GM18858 (cell line): ENCODE data around the gene RBM18.

Experiments used
- ATAC-seq: cut with Tn5 transposase; IDR thresholded peaks from one replicate; pipeline ENCODE4 v1.9.1; 2021; ENCODE audit not compliant: unreplicated experiment

The RBM18 gene

GRCh38 chr9:122223435-122223834 is 41.2 kb downstream of the RBM18 start:
- no peak for ATAC-seq

- no peak for ATAC-seq
Observed at GRCh38 chr9:122222791-122223190, 41.8 kb downstream of the RBM18 start.

DNA sequence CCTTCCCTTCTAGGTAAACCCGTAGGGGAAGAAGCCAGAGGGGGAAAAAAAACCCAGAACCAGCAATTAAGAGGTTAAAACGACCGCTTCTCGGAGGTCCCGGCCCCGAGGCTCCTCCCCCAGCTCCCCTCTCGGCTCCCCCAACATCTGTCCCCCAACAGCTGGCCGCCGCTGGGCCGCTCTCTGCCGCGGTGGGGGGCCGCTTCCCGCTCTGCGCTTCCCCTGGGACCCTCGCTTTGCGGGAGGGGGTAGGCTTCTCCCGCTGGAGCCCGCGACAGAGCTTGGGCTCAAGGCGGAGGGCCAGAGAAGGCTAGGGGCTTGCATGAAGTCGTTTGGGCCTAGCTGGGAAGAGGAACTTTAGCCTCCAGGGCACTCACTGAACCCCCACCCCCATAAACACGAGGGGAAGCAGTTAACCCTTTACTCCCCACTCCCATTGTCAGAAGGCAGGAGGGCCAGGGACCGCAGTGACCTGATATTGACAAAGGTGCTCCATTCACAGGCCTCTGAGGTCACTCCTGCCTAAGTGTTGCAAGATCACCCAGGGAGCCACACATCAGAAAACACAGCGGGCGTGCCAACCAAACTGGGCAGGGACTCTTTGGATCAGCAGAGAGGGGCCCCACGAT is 43.3 kb downstream of the RBM18 start:
- ATAC-seq, result no peak

GRCh38 chr9:122220673-122221182 is 43.9 kb downstream of the RBM18 start:
- no peak for ATAC-seq

GRCh38 chr9:122219856-122220672 is 44.6 kb downstream of the RBM18 start:
- ATAC-seq, result no peak

- no peak for ATAC-seq
Observed at GRCh38 chr9:122218935-122219855, 45.4 kb downstream of the RBM18 start.

- no peak for ATAC-seq
Observed at GRCh38 chr9:122218071-122218934, 46.3 kb downstream of the RBM18 start.

GRCh38 chr9:122217640-122218039 is 47.0 kb downstream of the RBM18 start:
- ATAC-seq, result no peak

DNA sequence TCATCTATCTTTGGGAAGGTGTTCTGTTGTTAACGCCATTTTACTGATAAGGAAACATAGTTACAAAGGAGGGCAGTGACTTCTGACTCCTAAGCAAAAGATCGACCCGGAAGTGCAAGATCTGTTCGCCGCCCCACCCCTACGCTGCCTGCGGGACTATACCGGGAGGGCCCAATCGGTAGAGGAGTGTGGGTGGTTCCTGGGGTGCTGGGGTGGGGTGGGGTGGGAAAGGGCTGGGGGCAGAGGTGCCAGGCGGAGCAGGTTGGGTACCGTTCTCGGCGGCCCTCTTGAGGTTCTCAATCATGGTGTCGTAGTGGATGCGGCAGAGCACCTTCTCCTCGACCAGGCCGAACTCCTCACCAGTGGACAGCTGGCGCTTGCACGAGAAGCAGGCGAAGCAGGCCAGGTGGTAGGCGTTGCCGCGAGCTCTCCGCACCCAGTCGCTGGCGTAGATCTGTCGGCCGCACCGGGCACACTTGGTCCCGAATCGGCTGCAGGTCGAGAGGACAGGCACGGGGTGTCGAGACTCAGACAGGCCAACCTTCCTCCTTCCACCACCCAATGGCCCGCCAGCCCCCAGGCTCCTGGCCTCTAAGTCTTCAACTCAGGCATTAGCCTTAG is 47.7 kb downstream of the RBM18 start:
- ATAC-seq, result no peak

DNA sequence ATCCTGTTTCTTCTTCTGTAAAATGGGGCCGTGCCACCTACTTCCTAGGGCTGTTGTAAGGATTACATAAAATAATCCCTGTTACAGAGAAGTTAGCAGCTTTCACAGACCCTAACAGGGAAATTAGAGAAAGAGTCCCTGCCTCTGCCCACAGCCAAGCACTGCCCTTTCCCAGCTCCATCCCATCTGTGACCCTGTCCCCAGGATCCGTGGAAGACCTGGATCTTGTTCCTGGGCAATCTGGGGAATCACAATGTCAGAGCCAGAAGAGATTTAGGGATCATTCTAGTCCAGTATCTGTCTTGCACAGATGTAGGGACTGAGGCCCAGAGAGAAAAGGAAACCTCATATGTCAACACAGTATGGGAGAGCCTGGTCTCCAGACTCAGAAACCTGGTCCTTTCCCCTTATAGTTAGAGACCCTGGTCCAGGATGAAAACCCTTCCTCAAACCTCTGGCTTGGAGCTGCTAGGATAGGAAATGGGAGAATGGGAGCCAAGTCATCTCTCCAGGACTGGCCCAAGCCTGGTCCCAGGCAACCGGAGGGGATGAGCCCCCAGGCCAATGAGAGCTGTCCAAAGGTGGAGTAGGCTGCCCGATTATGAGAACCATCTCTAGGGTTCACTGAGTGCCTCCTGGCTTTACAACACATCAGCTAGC is 48.4 kb downstream of the RBM18 start:
- no peak for ATAC-seq

GRCh38 chr9:122215663-122216062 is 49.0 kb downstream of the RBM18 start:
- ATAC-seq, result no peak

- ATAC-seq, result no peak
Observed at GRCh38 chr9:122214507-122214906, 50.1 kb downstream of the RBM18 start.

GRCh38 chr9:122213589-122214413 is 50.8 kb downstream of the RBM18 start:
- no peak for ATAC-seq

DNA sequence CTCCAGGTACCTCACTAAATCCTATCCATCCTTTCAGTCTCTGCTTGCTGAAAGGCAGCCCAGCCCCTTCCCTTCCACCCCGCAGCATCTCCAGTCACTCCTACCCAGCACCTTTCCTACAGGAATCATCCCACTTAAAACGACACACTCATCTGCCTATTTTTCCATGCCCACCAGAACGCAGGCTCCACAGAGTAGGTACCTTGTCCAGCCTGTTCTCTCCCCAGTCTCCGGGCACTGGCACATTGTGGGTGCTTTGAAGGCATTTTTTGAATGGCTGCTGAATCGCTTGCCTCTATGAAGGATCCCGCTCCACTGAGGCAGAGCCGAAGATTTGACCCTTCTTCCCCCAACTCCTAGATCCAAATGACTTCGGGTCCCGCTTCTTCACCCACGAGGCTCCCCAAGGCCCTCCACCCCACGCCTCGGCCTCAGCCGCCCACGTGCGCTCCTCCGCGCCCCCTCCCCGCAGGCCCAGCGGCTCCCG is 51.5 kb downstream of the RBM18 start:
- ATAC-seq, result no peak

GRCh38 chr9:122212473-122213004 is 52.1 kb downstream of the RBM18 start:
- ATAC-seq, result no peak

DNA sequence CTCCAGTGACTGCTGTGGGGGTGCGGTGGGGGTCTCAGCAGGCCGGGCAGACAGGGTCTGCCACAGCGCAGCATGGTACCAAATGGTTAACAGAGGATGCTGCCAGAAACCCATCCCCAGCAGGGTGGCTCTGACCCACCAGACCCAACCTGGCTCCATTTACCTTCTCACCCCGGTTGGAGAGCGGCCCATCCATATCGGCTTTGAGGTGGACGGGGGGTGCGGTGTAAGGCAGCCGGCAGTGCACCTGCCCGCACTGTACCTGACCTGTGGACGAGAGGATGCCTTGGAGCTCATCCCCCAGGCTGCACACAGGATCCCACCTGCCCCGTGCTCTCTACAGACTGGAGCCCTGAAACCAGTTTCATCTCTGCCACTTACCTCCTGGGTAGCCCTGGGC is 55.2 kb downstream of the RBM18 start:
- ATAC-seq, result no peak

GRCh38 chr9:122207096-122207495 is 57.5 kb downstream of the RBM18 start:
- ATAC-seq, result no peak
